DMS53 (cell line): ENCODE results near the gene SLC43A2.

Source experiments
- DNase-seq: peaks from one replicate; lab custom pipeline; 2025; lab: John Stamatoyannopoulos, UW

SLC43A2 gene

DNA sequence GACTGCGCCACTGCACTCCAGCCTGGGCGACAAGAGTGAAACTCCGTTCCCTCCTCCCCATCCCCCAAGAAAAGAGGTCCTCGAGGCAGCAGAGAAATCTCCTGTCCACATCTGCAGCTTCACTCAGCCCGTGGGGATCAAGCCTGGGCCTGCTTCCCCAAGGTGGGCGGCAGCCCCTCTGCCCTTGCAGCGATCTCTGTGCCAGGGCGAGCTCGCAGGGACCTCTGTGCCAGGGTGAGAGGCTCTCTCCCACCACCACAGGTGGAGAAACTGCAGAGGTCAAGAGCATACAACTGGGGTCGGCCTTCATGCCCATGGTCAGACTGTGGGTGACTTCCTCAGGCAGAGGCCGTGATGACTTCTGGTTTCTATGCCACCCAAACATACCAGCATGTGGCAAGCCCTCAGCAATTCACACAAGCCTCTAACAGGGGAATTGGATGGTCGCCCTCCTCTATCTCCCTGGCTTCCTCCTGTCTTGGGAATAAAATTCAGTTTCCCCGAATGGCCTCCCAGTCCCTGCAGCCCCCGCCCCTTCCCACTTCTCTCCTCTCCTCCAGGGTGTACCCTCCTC lies 5.5 kb downstream of the SLC43A2 start:
- DNase-seq: no peak

DNA sequence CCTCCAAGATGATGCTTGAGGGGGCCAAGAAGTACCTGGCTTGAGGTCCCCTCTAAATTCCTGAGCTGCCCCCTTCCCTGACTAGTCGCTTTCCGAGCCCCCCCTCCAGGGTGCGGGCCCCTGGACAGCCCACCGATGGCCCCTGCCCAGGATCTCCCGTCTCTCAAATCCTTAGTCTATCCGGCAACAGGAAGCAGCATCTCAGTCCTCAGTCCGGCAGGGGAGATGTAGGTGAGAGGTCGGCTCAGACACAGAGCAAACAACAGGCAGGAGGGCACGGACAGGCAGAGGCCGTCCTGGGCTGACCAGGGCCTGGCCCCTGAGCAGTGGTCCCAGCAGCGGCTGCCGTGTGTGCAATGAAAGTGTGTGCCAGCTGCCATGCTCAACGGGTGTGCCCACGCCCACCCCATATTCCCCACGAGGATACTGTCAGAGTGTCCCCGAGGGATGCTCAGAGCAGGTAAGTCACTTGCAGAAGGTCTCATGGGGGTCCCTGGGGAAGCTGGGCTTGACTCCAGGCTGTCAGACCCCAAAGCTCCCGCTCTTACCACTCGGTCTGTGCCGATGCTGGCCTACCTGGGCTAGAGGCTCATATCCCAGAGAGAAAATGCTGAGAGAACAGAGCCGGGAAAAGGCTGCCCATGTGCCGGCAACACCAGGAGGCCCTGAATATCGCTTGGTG lies 7.2 kb downstream of the SLC43A2 start:
- DNase-seq: no peak

DNA sequence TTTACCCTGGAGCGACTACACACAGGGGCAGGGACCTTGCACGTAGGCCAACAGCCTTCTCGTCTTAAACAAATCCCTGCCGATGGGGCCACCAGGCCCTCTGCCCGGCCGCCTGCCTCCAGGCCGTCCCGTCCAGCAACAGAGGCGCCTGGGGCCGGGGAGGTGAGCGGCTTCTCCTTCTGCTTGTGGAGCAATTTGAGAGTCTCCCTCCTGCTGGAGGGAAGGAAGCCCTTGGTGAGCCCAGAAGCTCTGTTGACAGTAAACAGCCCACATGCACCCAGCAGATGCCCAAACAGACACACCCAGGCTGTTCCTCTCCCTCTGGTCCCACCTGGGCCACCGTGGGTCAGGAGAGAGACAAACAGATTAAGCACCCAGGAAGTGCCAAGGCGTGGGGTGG lies 8.1 kb downstream of the SLC43A2 start:
- no peak for DNase-seq

DNA sequence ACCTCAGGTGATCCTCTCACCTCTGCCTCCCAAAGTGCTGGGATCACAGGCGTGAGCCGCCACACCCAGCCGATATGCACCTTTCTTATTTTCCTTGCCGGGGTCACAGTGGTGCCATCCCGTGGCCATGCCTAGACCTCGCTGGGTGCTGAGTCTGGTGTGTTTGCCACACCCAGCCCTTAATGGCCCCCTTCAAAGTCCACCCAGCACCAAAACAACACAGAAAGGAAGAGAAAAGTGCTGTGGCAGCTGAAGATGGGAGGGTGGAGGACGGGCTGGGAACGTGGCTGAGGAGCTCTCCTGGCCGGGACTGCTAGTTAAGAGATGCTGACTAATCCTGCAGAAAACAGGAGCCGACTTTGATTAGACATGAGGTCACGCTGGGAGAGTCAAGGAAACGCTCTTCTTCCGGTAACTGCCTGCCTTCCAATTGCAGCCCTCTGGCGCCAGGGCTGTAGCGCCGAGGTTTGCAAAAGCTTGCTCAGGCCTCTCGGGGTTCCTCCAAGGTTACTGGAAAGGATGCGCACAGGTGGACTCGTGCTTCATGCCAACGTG lies 10.9 kb downstream of the SLC43A2 start:
- DNase-seq: no peak

DNA sequence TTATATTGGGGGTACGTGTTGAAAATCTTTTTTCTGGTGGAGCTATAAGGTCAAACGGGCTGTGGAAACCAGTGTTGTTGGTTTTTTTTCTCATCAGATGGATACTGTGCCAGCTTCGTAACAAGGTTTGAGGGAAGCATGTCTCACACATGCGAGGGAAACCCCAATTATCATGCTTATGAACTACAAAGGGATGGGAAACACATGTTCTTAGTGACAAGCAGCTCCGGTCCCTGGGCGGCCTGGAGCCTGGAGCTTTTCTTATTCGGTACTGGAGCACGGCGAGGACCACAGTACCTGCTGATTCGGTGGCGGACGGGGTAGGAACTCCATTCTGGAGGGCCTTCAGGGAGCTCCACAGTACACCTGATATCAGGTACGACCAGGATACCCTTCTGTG lies 12.5 kb downstream of the SLC43A2 start:
- no peak for DNase-seq

DNA sequence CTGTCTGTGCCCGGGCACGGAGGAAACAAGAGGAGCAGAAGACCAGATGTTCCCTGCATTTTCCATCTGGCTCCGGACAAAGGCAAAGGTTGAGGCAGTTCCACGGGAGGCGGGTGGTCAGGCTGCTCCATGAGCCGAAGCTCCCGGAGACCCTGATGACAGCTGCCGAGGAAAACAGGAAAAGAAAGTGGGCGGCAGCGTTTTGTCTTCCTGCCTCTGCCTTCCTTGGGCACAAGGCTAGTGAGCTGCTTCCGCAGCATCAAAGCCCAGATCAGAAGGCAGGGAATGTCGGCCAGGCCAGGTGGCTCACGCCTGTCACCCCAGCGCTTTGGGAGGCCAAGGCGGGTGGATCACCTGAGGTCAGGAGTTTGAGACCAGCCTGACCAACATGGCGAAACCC lies 16.2 kb downstream of the SLC43A2 start:
- no peak for DNase-seq

DNA sequence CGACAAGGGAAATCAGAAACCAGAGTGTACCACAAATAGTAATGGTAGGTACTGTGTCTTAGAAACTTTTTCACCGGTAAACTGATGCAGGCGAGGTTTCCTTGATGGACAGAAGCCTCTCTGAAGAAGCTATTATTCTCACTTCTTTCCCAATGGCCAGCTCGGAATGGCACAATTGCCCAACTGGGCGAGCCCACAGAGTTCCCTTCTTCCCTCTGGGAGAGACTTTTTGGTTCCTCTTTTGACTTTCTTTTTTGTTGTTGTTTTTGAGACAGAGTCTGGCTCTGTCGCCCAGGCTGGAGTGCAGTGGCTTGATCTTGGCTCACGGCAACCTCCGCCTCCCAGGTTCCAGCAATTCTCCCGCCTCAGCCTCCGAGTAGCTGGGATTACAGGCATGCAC lies 16.9 kb downstream of the SLC43A2 start:
- DNase-seq: no peak

DNA sequence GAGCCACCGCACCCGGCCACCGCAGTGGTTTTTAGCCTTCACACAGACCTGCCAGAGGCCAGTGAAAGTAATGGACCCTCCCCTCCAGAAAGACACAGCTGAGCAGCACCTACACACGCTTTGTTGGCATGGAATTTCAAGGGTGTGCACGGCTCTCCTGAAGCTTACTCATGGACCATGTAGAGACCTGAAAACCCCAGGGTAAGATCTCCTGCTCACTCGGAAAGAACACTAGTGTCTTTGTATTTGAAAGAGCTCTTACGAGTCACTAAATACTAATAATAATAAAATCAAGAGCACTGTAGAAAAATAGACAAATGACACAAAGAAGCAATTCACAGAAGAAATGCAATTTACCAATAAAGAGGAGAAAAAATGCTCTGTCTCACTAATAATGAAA lies 20.0 kb downstream of the SLC43A2 start:
- no peak for DNase-seq

DNA sequence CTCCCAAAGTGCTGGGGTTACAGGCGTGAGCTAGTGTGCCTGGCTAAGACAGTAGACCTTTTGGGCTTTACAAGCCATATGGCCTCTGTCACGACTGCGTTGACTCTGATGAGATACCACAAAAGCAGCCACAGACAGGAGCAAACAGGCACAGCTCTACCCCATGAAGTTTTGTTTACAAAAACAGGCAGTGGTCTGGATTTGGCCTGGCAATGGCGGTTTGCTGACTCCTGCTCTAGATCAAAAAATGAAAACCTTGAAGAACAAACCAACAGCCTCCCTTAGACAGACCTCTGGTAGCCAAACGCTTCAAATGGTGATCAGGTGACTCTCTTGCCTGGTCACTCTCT lies 20.7 kb downstream of the SLC43A2 start:
- no peak for DNase-seq

DNA sequence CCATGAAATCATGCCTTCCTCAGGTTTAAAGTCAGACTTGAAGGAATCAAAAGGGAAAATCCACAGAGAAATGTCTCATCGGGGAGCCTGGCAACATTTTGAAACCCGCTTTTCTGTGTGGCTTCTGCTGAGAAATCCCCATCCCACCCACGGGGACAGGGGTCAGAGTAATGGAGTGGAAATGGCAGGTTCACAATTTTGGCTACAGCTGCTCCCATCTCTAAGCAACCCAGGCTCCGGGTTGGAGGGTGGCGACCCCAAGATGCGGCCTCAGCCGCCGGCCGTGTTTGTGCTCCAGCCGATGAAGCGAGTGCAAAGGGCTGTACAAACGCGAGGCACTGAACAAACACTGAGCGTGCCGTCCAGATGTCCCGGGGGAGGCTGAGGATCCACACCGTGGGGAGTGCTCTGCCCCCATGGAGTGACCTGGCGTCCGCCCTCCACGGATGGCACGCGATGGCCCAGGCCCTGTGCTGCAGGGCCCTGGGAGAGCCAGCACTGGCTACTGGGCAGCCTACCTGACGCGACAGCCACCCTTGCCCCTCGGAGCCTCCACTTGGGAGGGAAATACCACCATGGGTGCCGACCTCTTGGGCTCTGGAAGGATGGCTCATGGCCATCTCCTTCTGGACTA lies 22.2 kb downstream of the SLC43A2 start:
- no peak for DNase-seq

DNA sequence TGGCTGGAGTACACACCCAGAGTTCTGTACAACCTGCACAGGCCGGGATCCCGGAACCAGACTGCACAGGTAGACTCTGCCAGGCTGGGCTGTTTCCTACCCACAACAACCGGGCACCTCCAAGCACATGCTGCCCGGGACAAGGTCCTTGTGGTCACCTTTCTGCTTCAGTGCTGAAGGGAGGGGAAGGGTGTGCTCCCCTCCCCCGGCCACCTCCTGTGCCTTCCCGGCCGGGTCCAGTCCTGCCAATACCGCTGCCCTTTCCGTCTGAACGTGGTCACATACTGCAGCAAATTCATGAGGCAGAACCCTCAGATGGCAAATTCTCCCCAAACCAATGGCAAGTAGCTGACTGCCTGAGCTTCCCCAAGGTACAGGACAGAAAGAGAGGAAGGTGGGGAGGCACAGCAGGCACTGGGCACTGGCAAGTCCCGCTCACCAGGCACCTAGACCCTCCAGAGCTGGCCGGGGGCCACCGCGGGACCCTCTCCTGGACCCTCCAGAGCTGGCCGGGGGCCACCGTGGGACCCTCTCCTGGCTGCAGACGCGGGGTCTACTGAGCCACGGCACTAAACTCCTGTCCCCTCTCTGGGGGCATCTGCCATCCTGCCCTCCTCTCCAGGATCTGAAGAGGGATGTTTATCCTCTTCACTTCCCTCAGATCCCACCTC lies 22.8 kb downstream of the SLC43A2 start:
- no peak for DNase-seq

DNA sequence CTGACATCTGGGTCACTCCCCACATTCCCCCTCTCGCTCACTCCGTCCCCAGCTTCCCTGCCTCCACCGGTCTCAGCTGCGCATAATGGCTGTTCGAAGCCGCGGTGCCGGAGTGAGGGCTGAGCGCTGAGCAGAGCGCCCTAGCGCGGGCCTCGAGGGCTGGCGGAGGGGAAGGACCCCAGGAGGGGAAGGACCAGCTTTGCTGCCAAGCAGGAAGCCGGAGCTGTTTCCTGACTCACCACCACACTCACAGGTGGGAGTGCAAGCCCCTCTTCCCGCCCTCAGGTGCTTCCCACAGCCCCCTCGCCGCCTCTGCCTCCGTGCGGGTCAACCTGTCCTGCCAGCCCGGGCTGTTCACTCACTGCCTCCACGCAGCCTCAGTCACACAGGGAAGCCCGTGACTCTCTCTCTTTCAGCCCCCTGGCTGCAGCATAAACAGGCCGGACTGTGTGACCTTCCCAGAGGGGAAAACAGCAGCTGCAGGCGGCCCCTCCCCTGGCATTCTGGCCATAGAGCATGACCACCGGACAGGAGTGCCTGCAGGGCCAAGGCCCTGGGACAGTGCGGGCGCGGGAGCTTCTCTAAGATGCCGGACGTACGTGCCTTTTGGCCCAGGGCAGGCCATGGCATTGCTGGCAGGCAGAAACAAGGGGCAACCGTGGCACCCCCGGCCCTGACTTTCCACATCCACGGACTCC lies 23.7 kb downstream of the SLC43A2 start:
- DNase-seq: no peak

DNA sequence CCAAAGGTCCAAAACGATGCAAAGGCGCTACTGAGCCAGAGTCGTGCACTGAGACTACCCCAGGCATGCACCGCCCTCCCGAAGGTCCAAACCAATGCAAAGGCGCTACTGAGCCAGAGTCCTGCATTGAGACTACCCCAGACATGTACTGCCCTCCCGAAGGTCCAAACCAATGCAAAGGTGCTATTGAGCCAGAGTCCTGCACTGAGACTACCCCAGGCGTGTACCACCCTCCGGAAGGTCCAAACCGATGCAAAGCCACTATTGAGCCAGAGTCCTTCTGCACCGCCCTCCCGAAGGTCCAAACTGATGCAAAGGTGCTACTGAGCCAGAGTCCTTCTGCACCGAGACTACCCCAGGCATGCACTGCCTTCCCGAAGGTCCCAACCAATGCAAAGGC lies 27.1 kb downstream of the SLC43A2 start:
- no peak for DNase-seq

DNA sequence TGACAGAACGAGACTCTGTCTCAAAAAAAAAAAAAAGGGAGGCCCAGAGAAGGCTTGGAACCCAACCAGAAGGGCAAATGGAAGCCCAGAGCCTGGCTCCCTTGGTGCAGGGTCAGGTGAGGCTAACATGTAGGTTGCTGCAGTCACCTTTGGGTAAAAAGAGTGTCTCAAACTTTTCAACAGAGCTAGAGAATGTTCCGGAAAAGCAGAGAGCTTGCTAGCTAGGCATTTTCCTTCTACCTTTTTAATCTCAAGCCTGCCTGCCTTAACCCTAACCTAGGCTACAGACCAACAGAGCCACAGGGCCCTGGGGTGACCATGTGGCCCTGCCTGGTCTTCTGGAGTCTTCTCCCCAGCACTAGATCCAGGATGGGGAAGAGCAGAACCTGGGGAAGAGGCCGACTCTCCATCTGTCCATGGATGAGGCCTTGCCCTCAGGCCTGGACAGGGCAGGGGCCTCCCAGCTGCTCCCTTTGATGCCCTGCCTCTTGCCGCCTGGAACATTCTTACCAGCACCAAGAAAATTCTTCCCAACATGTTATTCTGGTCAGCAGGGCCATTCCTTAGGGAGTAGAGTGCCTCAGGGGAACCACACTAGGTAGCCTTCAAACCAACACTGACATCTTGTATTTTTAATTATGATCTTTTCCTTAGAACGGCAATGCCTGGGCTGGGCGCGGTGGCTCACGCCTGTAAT lies 30.1 kb downstream of the SLC43A2 start:
- no peak for DNase-seq

DNA sequence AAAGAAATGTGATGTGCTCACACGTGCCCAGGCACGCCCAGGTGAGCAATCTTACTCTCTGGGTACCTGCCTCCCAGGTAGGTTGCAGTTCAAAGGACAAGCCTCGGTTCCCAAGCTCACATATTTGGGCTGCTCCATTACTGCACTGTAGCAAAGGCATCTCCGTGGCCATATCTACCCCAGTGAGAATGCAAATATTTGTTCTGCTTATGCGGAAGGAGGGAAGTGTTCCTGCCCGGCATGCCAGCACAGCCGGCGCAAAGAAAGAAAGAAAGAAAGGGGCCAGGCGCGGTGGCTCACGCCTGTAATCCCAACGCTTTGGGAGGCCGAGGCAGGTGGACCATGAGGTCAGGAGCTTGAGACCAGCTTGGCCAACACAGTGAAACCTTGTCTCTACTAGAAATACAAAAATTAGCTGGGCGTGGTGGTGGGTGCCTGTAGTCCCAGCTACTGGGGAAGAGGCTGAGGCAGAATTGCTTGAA lies 30.7 kb downstream of the SLC43A2 start:
- peak; percentile 56 for DNase-seq

DNA sequence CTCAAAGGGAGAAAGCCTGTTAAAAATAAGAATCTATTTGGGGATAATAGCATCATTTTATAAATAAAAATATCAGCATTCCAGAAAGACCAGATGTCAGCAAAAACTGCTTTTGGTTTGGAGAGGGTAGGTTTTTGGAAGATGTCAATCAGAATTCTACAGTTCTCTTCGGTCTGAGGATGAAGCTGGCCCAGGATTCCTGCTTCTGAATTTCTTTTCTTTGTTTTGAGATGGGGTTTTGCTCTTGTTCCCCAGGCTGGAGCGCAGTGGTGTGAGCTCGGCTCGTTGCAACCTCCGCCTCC lies 35.1 kb downstream of the SLC43A2 start:
- DNase-seq: no peak

DNA sequence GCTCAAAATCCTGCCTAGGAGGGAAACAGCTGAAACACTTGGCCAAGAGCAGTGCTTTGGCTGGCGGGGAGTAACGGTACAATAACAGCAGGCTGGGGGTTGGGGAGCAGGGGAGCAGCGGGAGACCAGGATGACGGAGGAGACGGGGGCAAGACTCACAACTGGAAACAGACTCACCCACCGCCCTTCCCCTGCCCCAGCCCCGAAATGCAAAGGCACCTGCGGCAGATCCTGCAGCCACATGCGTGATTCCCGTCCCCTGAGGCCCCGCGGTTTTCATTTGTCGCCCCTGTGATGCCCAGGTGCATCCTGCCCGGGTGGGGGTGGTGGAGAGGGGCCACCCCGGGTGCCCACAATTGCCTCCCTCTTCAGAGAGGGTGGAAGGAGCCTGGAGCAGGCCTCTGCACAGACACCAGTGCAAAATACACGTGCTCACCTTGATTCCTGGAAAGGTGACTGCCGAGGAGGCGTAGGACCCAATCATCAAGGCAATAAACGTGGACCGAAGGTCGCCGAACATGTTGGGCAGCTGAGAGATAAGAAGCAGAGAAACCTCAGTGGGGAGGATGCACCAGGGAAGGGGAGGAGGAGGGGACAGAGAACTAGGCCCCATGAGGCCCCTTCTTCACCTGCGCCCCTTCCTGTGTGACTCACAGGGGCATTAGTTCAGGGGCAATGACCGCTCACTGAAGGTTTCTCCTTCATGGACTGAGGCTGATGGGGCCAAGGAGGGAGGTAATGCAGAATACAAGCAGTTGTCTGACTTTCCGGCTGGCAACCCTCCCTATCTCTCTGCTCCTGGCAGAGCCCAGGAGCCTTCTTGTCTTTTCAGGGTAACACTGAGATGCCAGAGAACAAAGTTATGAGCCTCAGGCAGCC lies 35.6 kb downstream of the SLC43A2 start:
- DNase-seq: no peak

DNA sequence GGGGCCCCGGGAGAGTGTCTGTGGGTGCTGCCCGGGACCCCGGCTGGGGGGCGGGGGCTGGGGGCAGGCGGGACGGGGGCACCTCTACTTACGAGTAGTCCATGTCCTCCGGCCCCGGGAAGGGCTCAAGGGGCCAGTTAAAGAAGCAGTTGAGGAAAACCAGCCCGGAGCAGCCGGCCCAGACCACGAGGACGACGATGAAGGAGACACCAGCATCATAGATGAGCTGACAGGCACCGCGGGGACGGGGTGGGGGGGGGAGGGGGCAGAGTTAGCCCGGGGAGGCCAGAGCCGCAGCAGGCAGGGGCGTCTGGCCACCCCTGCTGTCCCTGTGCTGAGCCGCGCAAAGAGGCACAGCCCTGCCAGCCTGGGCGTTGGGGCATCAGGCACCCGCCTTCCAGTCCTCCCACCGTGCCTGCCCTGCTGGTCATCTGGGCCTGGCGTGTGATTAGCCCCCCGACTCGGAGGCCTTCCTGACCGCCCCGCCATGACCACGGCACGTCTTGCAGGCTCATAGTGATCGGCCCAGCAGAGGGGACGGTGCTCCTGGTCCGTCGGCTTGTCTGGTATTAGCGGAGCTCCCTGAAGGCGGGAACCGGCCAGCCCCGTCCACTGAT lies 37.1 kb downstream of the SLC43A2 start:
- DNase-seq: no peak

DNA sequence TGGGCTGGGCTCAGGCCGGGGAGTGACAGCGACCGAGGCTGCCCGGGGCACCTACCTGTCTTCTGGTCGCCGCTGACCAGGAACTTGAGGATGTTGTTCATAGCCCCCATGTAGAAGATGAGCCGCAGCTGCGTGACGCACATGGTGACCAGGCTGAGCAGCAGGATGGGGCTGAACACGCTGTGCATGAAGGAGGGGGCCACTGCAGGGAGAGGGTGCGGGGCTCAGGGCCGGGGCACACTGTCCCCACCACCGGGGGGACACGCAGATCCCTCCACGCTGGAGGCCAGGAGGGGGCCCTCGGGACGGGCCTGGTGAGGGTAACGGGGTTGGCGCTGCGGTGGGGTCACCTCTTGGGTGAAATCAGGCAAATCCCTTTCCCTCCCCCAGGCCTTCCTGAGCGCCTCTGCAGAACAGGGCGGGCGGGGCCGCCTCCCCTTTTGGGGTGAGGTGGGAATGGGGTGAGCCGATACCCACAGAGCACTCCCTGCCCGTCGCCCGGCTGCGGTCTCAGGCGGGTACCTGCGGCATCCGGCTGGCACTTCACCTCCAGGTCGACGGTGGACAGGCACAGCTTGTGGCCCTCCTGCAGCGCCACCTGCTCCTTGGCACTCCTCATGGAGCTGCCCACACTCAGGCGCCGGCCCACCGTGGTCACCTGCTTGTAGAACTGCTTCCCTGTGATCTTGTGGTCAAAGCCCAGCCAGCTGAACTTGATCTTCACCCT lies 37.7 kb downstream of the SLC43A2 start:
- no peak for DNase-seq
